NT2/D1 (cell line): ENCODE data around the gene LAGE3.

Experiments
- DNase-seq: peaks from one replicate; pipeline ENCODE4 v3.0.0-alpha.2; 2011; ENCODE audit warnings: low read depth, low spot score
- H3K27me3 ChIP-seq: 2 replicates; pipeline ENCODE4 v1.6.0; 2011; ENCODE audit warnings: mild to moderate bottlenecking; ENCODE audit not compliant: insufficient read length, insufficient read depth
- H3K36me3 ChIP-seq: 2 replicates; pipeline ENCODE4 v1.6.1; 2011; ENCODE audit warnings: mild to moderate bottlenecking, low read length, mixed read lengths; ENCODE audit not compliant: insufficient read depth, insufficient read length
- H3K4me1 ChIP-seq: 2 replicates; pipeline ENCODE4 v1.5.1; 2011; ENCODE audit not compliant: insufficient read depth, insufficient read length
- H3K4me3 ChIP-seq: 2 replicates; pipeline ENCODE4 v1.5.1; 2011; ENCODE audit warnings: low read depth; ENCODE audit not compliant: insufficient read length
- H3K9ac ChIP-seq: 2 replicates; pipeline ENCODE4 v1.6.0; 2011; ENCODE audit warnings: low read depth; ENCODE audit not compliant: insufficient read length
- H3K9me3 ChIP-seq: 2 replicates; pipeline ENCODE4 v1.5.1; 2011; ENCODE audit warnings: mild to moderate bottlenecking, low read length; ENCODE audit not compliant: insufficient read depth
- SUZ12 ChIP-seq: IDR thresholded peaks from 2 replicates; pipeline ENCODE4 v1.6.1; 2011; ENCODE audit not compliant: insufficient read length, insufficient read depth; ENCODE audit errors: extremely low read depth
- YY1 ChIP-seq: IDR thresholded peaks from 2 replicates; pipeline ENCODE4 v1.6.1; 2011; ENCODE audit not compliant: insufficient read length, insufficient read depth
- ZNF274 ChIP-seq: IDR thresholded peaks from 2 replicates; pipeline ENCODE4 v1.6.1; 2011; ENCODE audit warnings: mild to moderate bottlenecking, low read depth, low read length

LAGE3 gene

GRCh38 chrX:154466907-154467306, 12.2 kb downstream of the LAGE3 start:
- no peak for DNase-seq
- peaks cover 58% of the 10 kb centered on the region for H3K36me3 ChIP-seq
- no peaks in the 10 kb centered on the region for H3K27me3 ChIP-seq
- H3K4me3 ChIP-seq, result no peak overlapping the region
- no peak for TF ChIP-seq ZNF274
- no peak for TF ChIP-seq SUZ12
- no peak for TF ChIP-seq YY1
- H3K9ac ChIP-seq, result no peak overlapping the region
- H3K9me3 ChIP-seq, result no peaks in the 10 kb centered on the region
- no peaks in the 10 kb centered on the region for H3K4me1 ChIP-seq

DNA sequence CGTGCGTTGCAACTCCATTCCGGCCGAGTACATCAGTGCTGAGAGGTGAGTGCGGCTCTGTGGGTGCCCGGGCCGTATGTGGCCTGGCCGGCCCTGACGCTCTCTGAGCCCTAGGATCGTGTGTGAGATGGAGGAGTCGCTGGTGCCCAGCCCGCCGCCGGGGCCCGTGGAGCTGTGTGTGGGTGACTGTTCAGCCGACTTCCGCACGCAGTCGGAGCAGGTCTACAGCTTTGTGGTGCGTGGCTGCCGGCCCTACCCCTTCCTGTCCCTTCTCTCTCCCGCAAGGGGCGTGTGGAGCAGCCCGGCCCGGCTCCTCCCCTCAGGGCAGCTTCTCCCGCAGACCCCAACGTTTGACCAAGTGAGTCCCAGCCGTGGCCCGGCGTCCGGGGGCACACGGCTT, 13.0 kb downstream of the LAGE3 start:
- no peaks in the 10 kb centered on the region for H3K4me1 ChIP-seq
- H3K27me3 ChIP-seq, result no peaks in the 10 kb centered on the region
- no peaks in the 10 kb centered on the region for H3K9me3 ChIP-seq
- peaks cover 57% of the 10 kb centered on the region for H3K36me3 ChIP-seq
- H3K9ac ChIP-seq, result no peak overlapping the region
- no peak overlapping the region for H3K4me3 ChIP-seq
- no peak for TF ChIP-seq YY1
- no peak for TF ChIP-seq SUZ12
- no peak for TF ChIP-seq ZNF274
- DNase-seq, result no peak

- H3K9ac ChIP-seq, result no peak overlapping the region
- peaks cover 57% of the 10 kb centered on the region for H3K36me3 ChIP-seq
- H3K4me3 ChIP-seq, result no peak overlapping the region
- no peak for DNase-seq
- no peaks in the 10 kb centered on the region for H3K27me3 ChIP-seq
- no peaks in the 10 kb centered on the region for H3K4me1 ChIP-seq
- TF ChIP-seq SUZ12 (no peak), ZNF274 (no peak), YY1 (no peak)
- H3K9me3 ChIP-seq, result no peaks in the 10 kb centered on the region
These were observed 13.5 kb downstream of the LAGE3 start for GRCh38 chrX:154465601-154466000.

GRCh38 chrX:154464806-154465365, 14.2 kb downstream of the LAGE3 start:
- no peaks in the 10 kb centered on the region for H3K4me1 ChIP-seq
- H3K36me3 ChIP-seq, result peaks cover 54% of the 10 kb centered on the region
- TF ChIP-seq YY1 (no peak), SUZ12 (no peak), ZNF274 (no peak)
- no peaks in the 10 kb centered on the region for H3K9me3 ChIP-seq
- no peak overlapping the region for H3K4me3 ChIP-seq
- H3K9ac ChIP-seq, result no peak overlapping the region
- H3K27me3 ChIP-seq, result no peaks in the 10 kb centered on the region
- DNase-seq, result no peak

DNA sequence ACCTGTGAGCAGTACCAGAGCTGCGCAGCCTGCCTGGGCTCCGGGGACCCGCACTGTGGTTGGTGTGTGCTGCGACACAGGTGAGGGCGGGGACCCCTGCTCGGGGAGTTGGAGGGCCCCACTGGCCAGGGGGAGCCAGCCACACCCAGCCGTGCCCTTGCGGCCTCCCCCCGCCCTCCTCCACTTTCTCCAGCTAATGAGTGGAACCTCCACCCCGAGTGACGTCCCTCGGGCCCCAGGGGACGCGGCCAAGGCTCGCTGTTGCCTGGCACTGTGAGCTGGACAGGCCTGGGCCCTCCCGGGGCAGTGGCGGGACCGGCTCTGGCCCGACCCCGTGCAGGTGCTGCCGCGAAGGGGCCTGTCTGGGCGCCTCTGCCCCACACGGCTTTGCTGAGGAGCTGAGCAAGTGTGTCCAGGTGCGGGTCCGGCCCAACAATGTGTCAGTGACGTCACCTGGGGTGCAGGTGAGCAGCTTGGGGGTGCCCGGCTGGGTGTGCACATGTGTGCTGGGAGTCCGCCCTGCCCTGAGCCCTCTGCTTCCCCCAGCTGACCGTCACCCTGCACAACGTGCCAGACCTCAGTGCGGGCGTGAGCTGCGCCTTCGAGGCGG, 15.4 kb downstream of the LAGE3 start:
- Histone ChIP-seq H3K36me3 (peaks cover 47% of the 10 kb centered on the region), H3K27me3 (no peaks in the 10 kb centered on the region), H3K4me3 (no peak overlapping the region), H3K4me1 (no peaks in the 10 kb centered on the region), H3K9me3 (no peaks in the 10 kb centered on the region), H3K9ac (no peak overlapping the region)
- TF ChIP-seq SUZ12, result no peak
- TF ChIP-seq YY1, result no peak
- no peak for TF ChIP-seq ZNF274
- DNase-seq, result no peak

DNA sequence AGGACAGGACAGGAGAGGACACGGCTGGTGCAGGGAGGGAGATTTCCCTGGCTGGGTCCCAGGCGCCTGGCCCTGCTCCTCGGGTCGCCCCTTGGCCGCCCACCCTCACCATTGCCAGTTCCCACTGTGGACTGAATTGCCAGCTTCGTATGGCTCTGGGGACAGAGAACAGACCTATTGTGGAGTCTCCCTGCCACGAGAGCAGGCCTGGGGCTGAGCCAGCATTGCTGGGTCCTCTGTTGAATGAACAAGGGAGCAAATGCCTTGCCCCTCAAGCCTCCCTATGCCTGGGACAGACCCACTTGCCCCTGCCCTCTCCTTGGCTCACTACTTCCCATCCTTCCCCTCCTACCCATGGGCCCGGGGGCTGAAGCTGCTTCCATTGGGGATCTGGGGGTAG, 16.7 kb downstream of the LAGE3 start:
- Histone ChIP-seq H3K27me3 (no peaks in the 10 kb centered on the region), H3K4me3 (no peak overlapping the region), H3K9ac (no peak overlapping the region), H3K4me1 (no peaks in the 10 kb centered on the region), H3K9me3 (no peaks in the 10 kb centered on the region), H3K36me3 (peaks cover 39% of the 10 kb centered on the region)
- DNase-seq, result no peak
- no peak for TF ChIP-seq SUZ12
- TF ChIP-seq ZNF274, result no peak
- TF ChIP-seq YY1, result no peak

GRCh38 chrX:154460326-154460725, 18.8 kb downstream of the LAGE3 start:
- TF ChIP-seq ZNF274 (no peak), YY1 (no peak), SUZ12 (no peak)
- Histone ChIP-seq H3K9me3 (no peaks in the 10 kb centered on the region), H3K4me1 (no peaks in the 10 kb centered on the region), H3K27me3 (no peaks in the 10 kb centered on the region), H3K36me3 (peaks cover 24% of the 10 kb centered on the region), H3K9ac (no peak overlapping the region), H3K4me3 (no peak overlapping the region)
- no peak for DNase-seq
